NCI-H2107 (cell line): ENCODE data around the gene EEF1A2.

Experiments used
- DNase-seq: peaks from one replicate; lab custom pipeline; 2025; lab: John Stamatoyannopoulos, UW

The EEF1A2 gene

GRCh38 chr20:63498960-63499337, at the start of gene EEF1A2:
TSS of gene EEF1A2 (minus strand) at chr20:63499083. CDS start at chr20:63497763, 1,320 bp downstream.
- no peak for DNase-seq

- DNase-seq: no peak
Observed at GRCh38 chr20:63548542-63548941, 49.7 kb upstream of the EEF1A2 start.

GRCh38 chr20:63547725-63548480, 49.0 kb upstream of the EEF1A2 start, which contains the start of gene SRMS:
TSS of gene SRMS (minus strand) at chr20:63547749. CDS start at chr20:63547463, 286 bp downstream.
- DNase-seq: no peak

- no peak for DNase-seq
Observed at GRCh38 chr20:63546956-63547724, 48.3 kb upstream of the EEF1A2 start.

- DNase-seq: no peak
Observed at GRCh38 chr20:63546256-63546955, 47.5 kb upstream of the EEF1A2 start.

GRCh38 chr20:63545814-63546213, 46.9 kb upstream of the EEF1A2 start:
- DNase-seq: no peak

GRCh38 chr20:63544958-63545516, 46.2 kb upstream of the EEF1A2 start:
- DNase-seq: no peak

GRCh38 chr20:63544241-63544957, 45.5 kb upstream of the EEF1A2 start:
- no peak for DNase-seq

GRCh38 chr20:63543733-63544132, 44.9 kb upstream of the EEF1A2 start:
- no peak for DNase-seq

- DNase-seq: no peak
Observed at GRCh38 chr20:63543131-63543530, 44.2 kb upstream of the EEF1A2 start.

- no peak for DNase-seq
Observed at GRCh38 chr20:63542696-63543095, 43.8 kb upstream of the EEF1A2 start.

- DNase-seq: no peak
Observed at GRCh38 chr20:63542031-63542559, 43.2 kb upstream of the EEF1A2 start.

- no peak for DNase-seq
Observed at GRCh38 chr20:63541371-63541770, 42.5 kb upstream of the EEF1A2 start.

GRCh38 chr20:63540417-63541186, 41.7 kb upstream of the EEF1A2 start:
- no peak for DNase-seq

GRCh38 chr20:63539441-63540370, 40.8 kb upstream of the EEF1A2 start:
- DNase-seq: no peak

- DNase-seq: no peak
Observed at GRCh38 chr20:63539092-63539430, 40.2 kb upstream of the EEF1A2 start.

- no peak for DNase-seq
Observed at GRCh38 chr20:63538204-63539091, 39.6 kb upstream of the EEF1A2 start.

- DNase-seq: peak; percentile 64
Observed at GRCh38 chr20:63537525-63538203, 38.8 kb upstream of the EEF1A2 start.
